ENCODE measurements around the gene COL5A1. TPM values are rescaled to one million over a fixed set of nuclear protein-coding genes. Genes with fewer than 3 reads are reported as not detected.

Gene COL5A1
- total RNA-seq, 4 donors from 2014 or later, result 4.0 to 12.8 (median 6.3) TPM

DNA sequence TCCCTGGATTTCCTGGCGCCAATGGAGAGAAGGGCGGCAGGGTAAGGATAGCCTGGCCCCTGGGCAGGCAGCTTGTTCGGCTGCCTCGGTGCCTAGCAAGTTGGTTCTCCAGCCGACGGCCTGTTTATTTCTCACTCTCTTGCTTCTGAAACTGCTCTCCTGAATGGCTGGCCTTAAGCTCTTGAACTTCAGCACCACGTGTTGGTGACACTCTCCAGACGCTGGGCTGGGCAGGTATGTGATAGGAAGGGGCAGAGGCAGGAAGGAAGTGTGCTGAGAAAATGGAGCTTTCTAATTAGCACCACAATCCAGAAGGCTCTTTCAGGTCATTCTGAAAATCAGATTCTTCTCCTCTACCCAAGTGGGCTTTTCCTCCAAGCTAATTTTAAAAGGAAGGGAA lies 147.6 kb downstream of the COL5A1 start:
- peaks cover 0 to 7% (median 0%) of the 10 kb centered on the region in 3 donors for H3K36me3 ChIP-seq
- WGBS, 2 donors, result 74 to 80% methylated on average over 5 to 7 of the region's 8 CpGs
- H3K4me1 ChIP-seq, result peaks cover 0 to 20% (median 0%) of the 10 kb centered on the region in 3 donors
- no peaks in the 10 kb centered on the region for H3K9me3 ChIP-seq
- peak overlapping the region in 2 of 4 donors; percentile 29 to 55 for H3K27ac ChIP-seq
- peaks cover 0 to 13% (median 0%) of the 10 kb centered on the region in 4 donors for H3K27me3 ChIP-seq
- intact Hi-C loops (cut with DNase I), result no loop called here
- H3K4me3 ChIP-seq, result no peak overlapping the region
- TF ChIP-seq POLR2A (IDR thresholded peaks at IDR 0.05), result no peak
- no peak for DNase-seq

DNA sequence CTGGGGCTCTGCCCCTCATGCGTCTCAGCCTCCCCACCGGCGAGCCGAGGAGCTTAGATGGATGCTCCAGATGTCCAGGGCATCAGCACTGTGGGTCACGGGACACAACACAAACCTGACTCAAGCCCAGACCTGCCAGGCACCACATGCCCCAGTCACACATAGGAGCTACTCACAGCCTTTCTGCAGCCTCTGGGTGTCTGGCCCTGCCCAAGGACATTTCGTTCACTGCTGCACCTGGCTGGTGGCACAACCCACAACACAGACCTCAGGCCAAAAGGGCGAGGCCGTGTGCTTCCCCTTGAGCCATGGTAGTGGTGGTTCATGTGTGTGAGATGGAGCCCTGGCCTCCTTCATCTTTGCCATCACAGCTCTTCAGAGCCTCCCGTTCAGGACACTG lies 149.4 kb downstream of the COL5A1 start:
- no peak for DNase-seq
- Histone ChIP-seq H3K27me3 (no peaks in the 10 kb centered on the region), H3K27ac (no peak overlapping the region), H3K9me3 (no peaks in the 10 kb centered on the region), H3K36me3 (peaks cover 0 to 7% (median 0%) of the 10 kb centered on the region in 3 donors), H3K4me1 (peaks cover 0 to 1% (median 0%) of the 10 kb centered on the region in 3 donors), H3K4me3 (no peak overlapping the region)
- TF ChIP-seq POLR2A (IDR thresholded peaks at IDR 0.05), result no peak
- TF ChIP-seq, protein P1, sequence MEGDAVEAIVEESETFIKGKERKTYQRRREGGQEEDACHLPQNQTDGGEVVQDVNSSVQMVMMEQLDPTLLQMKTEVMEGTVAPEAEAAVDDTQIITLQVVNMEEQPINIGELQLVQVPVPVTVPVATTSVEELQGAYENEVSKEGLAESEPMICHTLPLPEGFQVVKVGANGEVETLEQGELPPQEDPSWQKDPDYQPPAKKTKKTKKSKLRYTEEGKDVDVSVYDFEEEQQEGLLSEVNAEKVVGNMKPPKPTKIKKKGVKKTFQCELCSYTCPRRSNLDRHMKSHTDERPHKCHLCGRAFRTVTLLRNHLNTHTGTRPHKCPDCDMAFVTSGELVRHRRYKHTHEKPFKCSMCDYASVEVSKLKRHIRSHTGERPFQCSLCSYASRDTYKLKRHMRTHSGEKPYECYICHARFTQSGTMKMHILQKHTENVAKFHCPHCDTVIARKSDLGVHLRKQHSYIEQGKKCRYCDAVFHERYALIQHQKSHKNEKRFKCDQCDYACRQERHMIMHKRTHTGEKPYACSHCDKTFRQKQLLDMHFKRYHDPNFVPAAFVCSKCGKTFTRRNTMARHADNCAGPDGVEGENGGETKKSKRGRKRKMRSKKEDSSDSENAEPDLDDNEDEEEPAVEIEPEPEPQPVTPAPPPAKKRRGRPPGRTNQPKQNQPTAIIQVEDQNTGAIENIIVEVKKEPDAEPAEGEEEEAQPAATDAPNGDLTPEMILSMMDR (IDR thresholded peaks at IDR 0.05), result no peak
- intact Hi-C loops (cut with DNase I), result no loop called here
- 71 to 86% methylated on average over 2 to 4 of the region's 9 CpGs for WGBS, 2 donors

DNA sequence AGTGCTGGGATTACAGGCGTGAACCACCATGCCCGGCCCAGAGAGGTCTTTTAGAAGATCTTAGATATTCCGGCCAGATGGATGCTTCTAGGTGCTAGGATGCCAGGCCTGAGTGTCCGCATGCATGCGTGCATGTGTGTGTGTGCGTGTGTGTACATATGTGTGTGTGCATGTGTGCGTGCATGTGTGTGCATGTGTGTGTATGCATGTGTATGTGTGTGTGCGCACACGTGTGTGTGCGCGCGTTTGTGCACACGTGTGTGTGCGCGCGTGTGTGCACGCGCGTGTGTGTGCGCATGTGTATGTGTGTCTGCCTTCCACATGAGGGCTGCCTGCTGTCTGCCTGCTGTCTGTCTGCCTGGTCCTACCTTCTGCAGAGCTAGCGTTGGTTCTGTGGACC lies 151.0 kb downstream of the COL5A1 start:
- Histone ChIP-seq H3K36me3 (peaks cover 0 to 7% (median 0%) of the 10 kb centered on the region in 3 donors), H3K9me3 (no peaks in the 10 kb centered on the region), H3K27me3 (no peaks in the 10 kb centered on the region), H3K4me3 (no peak overlapping the region), H3K27ac (no peak overlapping the region), H3K4me1 (no peaks in the 10 kb centered on the region)
- 44 to 64% methylated on average over 13 of the region's 21 CpGs for WGBS, 2 donors
- no peak for DNase-seq
- intact Hi-C loops (cut with DNase I), result no loop called here
- TF ChIP-seq POLR2A (IDR thresholded peaks at IDR 0.05), result no peak
- TF ChIP-seq, protein P1 (IDR thresholded peaks at IDR 0.05), result no peak

DNA sequence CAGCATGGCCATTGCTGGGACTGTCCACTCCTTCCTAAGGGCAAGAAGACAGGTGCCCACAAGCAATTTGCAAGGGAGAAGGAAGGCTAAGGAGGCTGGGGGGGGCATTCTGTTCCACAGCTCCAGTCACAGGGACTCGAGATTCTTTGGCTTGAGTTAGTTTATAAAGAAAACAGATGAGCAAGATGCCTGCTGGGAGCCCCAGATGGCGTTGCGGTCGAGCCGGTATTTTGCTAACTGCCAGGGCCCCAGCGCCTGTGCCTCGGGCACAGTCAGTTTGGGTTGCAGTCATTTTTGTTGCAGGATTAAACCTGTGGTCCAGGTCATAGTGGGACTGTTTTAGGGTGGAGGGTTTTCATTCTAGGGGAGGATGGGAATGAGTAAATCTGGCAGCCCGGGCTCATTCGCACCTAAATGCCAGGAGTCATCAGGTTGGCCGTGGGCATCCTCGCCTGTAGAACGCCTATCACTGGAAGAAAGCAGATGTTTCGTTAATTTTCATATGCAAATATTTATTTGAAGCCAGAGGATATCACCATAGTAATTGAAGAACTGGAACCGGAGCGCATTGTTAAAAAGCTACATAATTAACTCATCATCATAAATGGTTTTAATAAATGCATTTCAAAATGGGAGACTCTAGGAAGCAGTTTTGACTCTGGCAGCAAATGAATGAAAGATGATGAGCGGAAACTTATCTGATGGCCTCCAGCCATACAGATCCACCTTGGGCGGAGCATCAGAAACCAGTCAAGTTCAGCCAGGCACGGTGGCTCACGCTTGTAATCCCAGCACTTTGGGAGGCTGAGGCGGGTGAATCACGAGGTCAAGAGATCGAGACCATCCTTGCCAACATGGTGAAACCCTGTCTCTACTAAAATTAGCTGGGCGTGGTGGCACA lies 151.9 kb downstream of the COL5A1 start:
- no peak overlapping the region for H3K27ac ChIP-seq
- intact Hi-C loops (cut with DNase I), result no loop called here
- H3K36me3 ChIP-seq, result peaks cover 0 to 12% (median 0%) of the 10 kb centered on the region in 3 donors
- no peaks in the 10 kb centered on the region for H3K4me1 ChIP-seq
- no peaks in the 10 kb centered on the region for H3K9me3 ChIP-seq
- no peak overlapping the region for H3K4me3 ChIP-seq
- TF ChIP-seq, protein P1 (IDR thresholded peaks at IDR 0.05), result no peak
- TF ChIP-seq POLR2A (IDR thresholded peaks at IDR 0.05), result no peak
- 69 to 83% methylated on average over 20 to 23 of the region's 23 CpGs for WGBS, 2 donors
- H3K27me3 ChIP-seq, result no peaks in the 10 kb centered on the region
- DNase-seq, result no peak

DNA sequence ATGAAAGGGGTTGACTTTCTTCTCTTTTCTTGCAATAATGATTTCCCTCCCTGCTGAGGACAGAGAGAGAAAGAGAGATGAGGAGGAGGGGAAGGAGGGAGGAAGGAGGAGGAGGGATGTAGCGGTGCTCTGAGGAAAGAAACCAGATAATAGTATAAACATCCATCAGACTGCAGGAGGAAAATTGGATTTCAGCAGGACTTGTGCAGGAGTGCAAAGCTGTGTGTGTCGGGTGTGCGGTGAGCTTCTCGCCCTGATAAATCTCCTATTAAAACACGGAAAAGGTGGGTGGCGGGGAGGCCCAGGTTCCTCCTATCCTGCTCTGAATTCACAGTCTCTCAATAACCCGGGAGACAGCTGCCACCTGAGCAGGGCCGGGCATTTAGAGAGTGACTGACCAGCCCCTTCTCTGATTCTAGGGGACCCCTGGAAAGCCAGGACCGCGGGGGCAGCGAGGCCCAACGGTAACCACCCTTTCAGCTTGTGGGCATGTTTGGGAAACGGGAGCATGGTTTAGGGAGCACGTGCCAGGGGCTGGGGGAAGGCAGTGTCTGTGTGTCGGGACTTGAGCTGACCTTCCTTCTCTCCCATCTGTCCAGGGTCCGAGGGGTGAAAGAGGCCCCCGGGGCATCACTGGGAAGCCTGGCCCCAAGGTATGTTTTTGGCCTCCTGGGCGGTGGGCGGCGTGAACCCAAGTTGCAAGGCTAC lies 153.2 kb downstream of the COL5A1 start:
- Histone ChIP-seq H3K9me3 (no peaks in the 10 kb centered on the region), H3K27ac (no peak overlapping the region), H3K4me1 (no peaks in the 10 kb centered on the region), H3K36me3 (peaks cover 0 to 22% (median 0%) of the 10 kb centered on the region in 3 donors), H3K4me3 (no peak overlapping the region), H3K27me3 (no peaks in the 10 kb centered on the region)
- DNase-seq, result no peak
- WGBS, 2 donors, result 87 to 89% methylated on average over 9 to 11 of the region's 20 CpGs
- intact Hi-C loops (cut with DNase I), result no loop called here
- no peak for TF ChIP-seq POLR2A (IDR thresholded peaks at IDR 0.05)

DNA sequence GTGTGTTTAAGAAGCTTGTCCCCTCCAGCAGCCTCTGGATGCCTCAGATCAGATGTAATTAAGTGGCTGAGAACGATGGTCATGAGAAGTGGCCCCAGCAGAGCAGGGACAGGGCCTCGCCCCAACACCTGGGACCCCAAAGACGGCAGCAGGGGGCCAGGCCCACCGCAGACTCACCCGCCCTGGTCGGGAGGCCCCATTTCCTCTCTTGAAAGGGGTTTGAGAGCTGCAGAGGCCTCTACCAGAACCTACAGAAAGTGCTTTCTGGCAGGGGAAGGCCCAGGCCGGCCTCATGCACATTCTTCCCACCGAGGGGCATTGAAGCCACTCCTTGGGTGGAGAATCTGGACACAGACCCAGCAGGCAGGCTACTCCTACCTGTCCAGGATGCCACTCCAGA lies 153.8 kb downstream of the COL5A1 start:
- H3K9me3 ChIP-seq, result no peaks in the 10 kb centered on the region
- no peaks in the 10 kb centered on the region for H3K27me3 ChIP-seq
- no peak overlapping the region for H3K4me3 ChIP-seq
- peaks cover 0 to 22% (median 0%) of the 10 kb centered on the region in 3 donors for H3K36me3 ChIP-seq
- no peak overlapping the region for H3K27ac ChIP-seq
- DNase-seq, result no peak
- 58 to 74% methylated on average over 6 of the region's 8 CpGs for WGBS, 2 donors
- TF ChIP-seq POLR2A (IDR thresholded peaks at IDR 0.05), result no peak
- TF ChIP-seq, protein P1 (IDR thresholded peaks at IDR 0.05), result no peak
- intact Hi-C loops (cut with DNase I), result no loop called here
- H3K4me1 ChIP-seq, result no peaks in the 10 kb centered on the region

Measured in esophagus squamous epithelium (tissue), 5 donors.